Mesenchymal stem cell (in vitro differentiated cells and primary cell): ENCODE data around the gene KRTAP22-2. TPM values are rescaled to one million over a fixed set of nuclear protein-coding genes. Genes with fewer than 3 reads are reported as not detected.

Source experiments
- DNase-seq: peaks from one replicate; pipeline ENCODE4 v3.0.0-alpha.2; 2013
- H2AFZ ChIP-seq: one replicate; pipeline ENCODE4 v1.6.1; 2013; ENCODE audit warnings: low read depth, mild to moderate bottlenecking, control low read depth, inconsistent platforms, low read length, moderate library complexity
- H2AK5ac ChIP-seq: 2 replicates; pipeline ENCODE4 v1.6.1; 2013; ENCODE audit warnings: low read length, moderate library complexity, mild to moderate bottlenecking, inconsistent platforms; ENCODE audit not compliant: severe bottlenecking
- H2BK120ac ChIP-seq: one replicate; pipeline ENCODE4 v1.6.1; 2013; ENCODE audit warnings: low read depth, mild to moderate bottlenecking, inconsistent platforms, low read length, moderate library complexity
- H2BK12ac ChIP-seq, 2 experiments: one replicate each; pipeline ENCODE4 v1.6.1; 2013; ENCODE audit warnings: inconsistent platforms in 2 of 2, low read length in 2 of 2, mild to moderate bottlenecking in 2 of 2, moderate library complexity in 2 of 2, control low read depth in 1 of 2
- H2BK15ac ChIP-seq: one replicate; pipeline ENCODE4 v1.6.1; 2013; ENCODE audit warnings: mild to moderate bottlenecking, low read depth, inconsistent platforms; ENCODE audit not compliant: poor library complexity, severe bottlenecking
- H2BK5ac ChIP-seq: 2 replicates; pipeline ENCODE4 v1.6.1; 2013; ENCODE audit warnings: low read depth, mild to moderate bottlenecking, low read length, control low read depth, inconsistent platforms; ENCODE audit not compliant: poor library complexity, severe bottlenecking
- H3K14ac ChIP-seq, 2 experiments: one replicate each; pipeline ENCODE4 v1.6.1; 2013; ENCODE audit warnings: inconsistent platforms in 2 of 2, low read length in 2 of 2, control low read depth in 1 of 2, mild to moderate bottlenecking in 1 of 2, moderate library complexity in 1 of 2
- H3K18ac ChIP-seq, 2 experiments: one replicate each; pipeline ENCODE4 v1.6.1; 2013; ENCODE audit warnings: inconsistent platforms in 2 of 2, low read length in 2 of 2, control low read depth in 1 of 2, low read depth in 1 of 2, mild to moderate bottlenecking in 1 of 2
- H3K23ac ChIP-seq, 2 experiments: one replicate each; pipeline ENCODE4 v1.6.1; 2013; ENCODE audit warnings: inconsistent platforms in 2 of 2, low read length in 2 of 2, mild to moderate bottlenecking in 2 of 2, moderate library complexity in 2 of 2, control low read depth in 1 of 2
- H3K27ac ChIP-seq: 2 replicates; pipeline ENCODE4 v1.5.1; 2013; ENCODE audit warnings: mild to moderate bottlenecking, moderate library complexity, low read length, control low read depth, inconsistent platforms; ENCODE audit not compliant: poor library complexity, severe bottlenecking
- H3K27me3 ChIP-seq, 2 experiments: 2 replicates each; pipeline versions ENCODE4 v1.6.1 to v1.7.0; 2013; ENCODE audit warnings: low read length in 2 of 2, mild to moderate bottlenecking in 2 of 2, moderate library complexity in 2 of 2, control low read depth in 1 of 2, inconsistent platforms in 1 of 2; ENCODE audit not compliant: control insufficient read depth in 1 of 2, insufficient read depth in 1 of 2
- H3K36me3 ChIP-seq, 2 experiments: 2 replicates each; pipeline versions ENCODE4 v1.6.1 to v1.7.0; 2013; ENCODE audit warnings: low read length in 2 of 2, control low read depth in 1 of 2, inconsistent platforms in 1 of 2, low read depth in 1 of 2, mild to moderate bottlenecking in 1 of 2; ENCODE audit not compliant: insufficient read depth in 2 of 2, control insufficient read depth in 1 of 2
- H3K4ac ChIP-seq, 2 experiments: one replicate each; pipeline ENCODE4 v1.6.1; 2013; ENCODE audit warnings: inconsistent platforms in 2 of 2, low read length in 2 of 2, mild to moderate bottlenecking in 2 of 2, moderate library complexity in 2 of 2, control low read depth in 1 of 2, low read depth in 1 of 2
- H3K4me1 ChIP-seq: 2 replicates; pipeline ENCODE4 v1.6.1; 2013; ENCODE audit warnings: low read depth, low read length, control low read depth; ENCODE audit not compliant: control insufficient read depth, insufficient read depth
- H3K4me2 ChIP-seq: 2 replicates; pipeline ENCODE4 v1.6.1; 2013; ENCODE audit warnings: low read length, mild to moderate bottlenecking, inconsistent platforms; ENCODE audit not compliant: poor library complexity, severe bottlenecking
- H3K4me3 ChIP-seq, 2 experiments: 2 replicates each; pipeline versions ENCODE4 v1.5.1 to v1.7.0; 2013; ENCODE audit warnings: low read length in 2 of 2, mild to moderate bottlenecking in 2 of 2, control low read depth in 1 of 2, low read depth in 1 of 2; ENCODE audit not compliant: insufficient read depth in 1 of 2
- H3K79me1 ChIP-seq: replicated peaks from 2 replicates; pipeline ENCODE4 v1.6.1; 2013; ENCODE audit warnings: mild to moderate bottlenecking, control low read depth, low read length, inconsistent platforms; ENCODE audit not compliant: poor library complexity, severe bottlenecking
- H3K9ac ChIP-seq: 2 replicates; pipeline ENCODE4 v1.7.0; 2013; ENCODE audit warnings: mild to moderate bottlenecking, low read length, moderate library complexity
- H3K9me3 ChIP-seq: 2 replicates; pipeline ENCODE4 v1.7.0; 2013; ENCODE audit warnings: mild to moderate bottlenecking, low read length; ENCODE audit not compliant: control insufficient read depth
- H4K8ac ChIP-seq: one replicate; pipeline ENCODE4 v1.6.1; 2013; ENCODE audit warnings: inconsistent platforms, mild to moderate bottlenecking, low read length, moderate library complexity
- H4K91ac ChIP-seq: one replicate; pipeline ENCODE4 v1.6.1; 2013; ENCODE audit warnings: mild to moderate bottlenecking, low read length, inconsistent platforms
- WGBS: methylation state at CpG from one replicate; pipeline ENCODE4 v1.1.7; 2013; ENCODE audit warnings: mixed read lengths; 5-methylcytosine and 5-hydroxymethylcytosine counted together
- polyA plus RNA-seq, 2 experiments: library from polyadenylated mRNA; stranded (reverse); fragments of 200-250 nt; gene quantifications; one replicate each; pipeline ENCODE4 v1.2.3, GENCODE V29; 2013

Gene KRTAP22-2
- not detected for polyA plus RNA-seq (2013, experiment 1 of 2)
- not detected for polyA plus RNA-seq (2013, experiment 2 of 2)

- H3K4me2 ChIP-seq = no peak within 1 kb of the TSS
Measured at GRCh38 chr21:30590297-30590696, at the start of gene KRTAP22-2. TSS of gene KRTAP22-2 (minus strand) at chr21:30590397.

GRCh38 chr21:30638686-30639085, 48.5 kb upstream of the KRTAP22-2 start:
- Histone ChIP-seq H3K9ac (no peak overlapping the region), H3K27ac (no peak overlapping the region), H3K23ac (no peak overlapping the region), H3K4me1 (no peaks in the 10 kb centered on the region), H3K14ac (no peak overlapping the region), H3K4ac (no peak overlapping the region), H4K8ac (no peak overlapping the region), H3K18ac (no peak overlapping the region), H2BK15ac (no peak overlapping the region), H3K4me2 (no peak overlapping the region), H3K9me3 (peaks cover 9% of the 10 kb centered on the region), H3K27me3 (no peaks in the 10 kb centered on the region), H4K91ac (no peak overlapping the region), H3K79me1 (no peaks in the 10 kb centered on the region), H2AK5ac (no peak overlapping the region), H2AFZ (no peak overlapping the region), H2BK5ac (no peak overlapping the region), H2BK12ac (no peak overlapping the region), H3K4me3 (no peak overlapping the region), H2BK120ac (no peak overlapping the region), H3K36me3 (no peaks in the 10 kb centered on the region)
- no peak for DNase-seq
- 73% methylated on average over 2 of the region's 3 CpGs for WGBS

More at GRCh38 chr21:30590297-30590696, at the start of gene KRTAP22-2:
- Histone ChIP-seq H3K14ac (no peak within 1 kb of the TSS), H2AK5ac (no peak within 1 kb of the TSS), H3K4me3 (no peak within 1 kb of the TSS), H4K8ac (no peak within 1 kb of the TSS), H4K91ac (no peak within 1 kb of the TSS), H3K36me3 (no peaks in the 10 kb centered on the region), H3K18ac (no peak within 1 kb of the TSS), H3K27ac (no peak within 1 kb of the TSS), H3K27me3 (no peaks in the 10 kb centered on the region), H3K23ac (no peak within 1 kb of the TSS), H3K9me3 (no peaks in the 10 kb centered on the region), H3K4me1 (no peaks in the 10 kb centered on the region), H2BK12ac (no peak within 1 kb of the TSS), H3K4ac (no peak within 1 kb of the TSS), H3K9ac (no peak within 1 kb of the TSS), H2BK5ac (no peak within 1 kb of the TSS), H3K79me1 (no peaks in the 10 kb centered on the region), H2BK15ac (no peak within 1 kb of the TSS), H2AFZ (no peak within 1 kb of the TSS), H2BK120ac (no peak within 1 kb of the TSS)
- no peak for DNase-seq

- DNase-seq = no peak
- Histone ChIP-seq H3K9ac (no peak within 1 kb of the TSS), H2BK15ac (no peak within 1 kb of the TSS), H2AK5ac (no peak within 1 kb of the TSS), H3K4me1 (no peaks in the 10 kb centered on the region), H3K18ac (no peak within 1 kb of the TSS), H3K23ac (no peak within 1 kb of the TSS), H3K27me3 (no peaks in the 10 kb centered on the region), H4K91ac (no peak within 1 kb of the TSS), H3K36me3 (no peaks in the 10 kb centered on the region), H2AFZ (no peak within 1 kb of the TSS), H3K14ac (no peak within 1 kb of the TSS), H2BK5ac (no peak within 1 kb of the TSS), H4K8ac (peak within 1 kb of the TSS; percentile 14), H3K4me3 (no peak within 1 kb of the TSS), H2BK12ac (no peak within 1 kb of the TSS), H3K4ac (no peak within 1 kb of the TSS), H3K9me3 (peaks cover 6% of the 10 kb centered on the region), H3K4me2 (no peak within 1 kb of the TSS), H2BK120ac (no peak within 1 kb of the TSS), H3K27ac (no peak within 1 kb of the TSS), H3K79me1 (no peaks in the 10 kb centered on the region)
- 88% methylated on average over 1 of the region's 1 CpG for WGBS
Measured at GRCh38 chr21:30634906-30635305, 44.7 kb upstream of the KRTAP22-2 start, which contains the start of gene KRTAP20-2. TSS of gene KRTAP20-2 (plus strand) at chr21:30635206. CDS start at chr21:30635264, 58 bp downstream.

GRCh38 chr21:30629200-30629599, 39.0 kb upstream of the KRTAP22-2 start:
- H3K79me1 ChIP-seq = no peaks in the 10 kb centered on the region
- H3K4me3 ChIP-seq = no peak overlapping the region
- H2BK120ac ChIP-seq = no peak overlapping the region
- no peak overlapping the region for H3K23ac ChIP-seq
- H3K4me2 ChIP-seq = no peak overlapping the region
- no peak overlapping the region for H2AK5ac ChIP-seq
- no peaks in the 10 kb centered on the region for H3K4me1 ChIP-seq
- H3K9ac ChIP-seq = no peak overlapping the region
- no peak overlapping the region for H3K27ac ChIP-seq
- H3K27me3 ChIP-seq = no peaks in the 10 kb centered on the region
- H4K91ac ChIP-seq = no peak overlapping the region
- no peak for DNase-seq
- H3K14ac ChIP-seq = no peak overlapping the region
- H3K9me3 ChIP-seq = peaks cover 8% of the 10 kb centered on the region
- H2BK12ac ChIP-seq = no peak overlapping the region
- H2BK5ac ChIP-seq = no peak overlapping the region
- H3K18ac ChIP-seq = no peak overlapping the region
- H3K4ac ChIP-seq = no peak overlapping the region
- 72% methylated on average over 1 of the region's 1 CpG for WGBS
- H3K36me3 ChIP-seq = no peaks in the 10 kb centered on the region
- H4K8ac ChIP-seq = no peak overlapping the region
- no peak overlapping the region for H2AFZ ChIP-seq
- H2BK15ac ChIP-seq = no peak overlapping the region
